Neural cell (in vitro differentiated cells): ENCODE measurements around the gene AKT3. TPM values are rescaled to one million over a fixed set of nuclear protein-coding genes. Genes with fewer than 3 reads are reported as not detected.

Experiments used
- H2AFZ ChIP-seq: fragments of 200-600, 300-800 bp; sonication (generic), shearing (Covaris generic); 2 replicates; pipeline ENCODE4 v1.6.0; 2014; ENCODE audit warnings: low read depth, mild to moderate bottlenecking, antibody characterized with exemption, low read length, moderate library complexity
- H3F3A ChIP-seq: fragments of 200-600 bp; shearing (Covaris generic); 2 replicates; pipeline ENCODE4 v1.6.1; 2016; ENCODE audit warnings: mild to moderate bottlenecking, moderate library complexity, mixed read lengths, antibody characterized with exemption, low read length; ENCODE audit not compliant: insufficient read depth, poor library complexity, severe bottlenecking
- H3K27ac ChIP-seq: fragments of 200-600, 300-800 bp; sonication (generic), shearing (Covaris generic); 2 replicates; pipeline ENCODE4 v1.5.1; 2014; ENCODE audit warnings: mild to moderate bottlenecking, low read length, moderate library complexity
- H3K27me3 ChIP-seq: fragments of 300-800, 200-600 bp; sonication (generic), shearing (Covaris generic); 2 replicates; pipeline ENCODE4 v1.6.0; 2014; ENCODE audit warnings: mild to moderate bottlenecking, low read depth, low read length, moderate library complexity; ENCODE audit not compliant: insufficient read depth
- H3K36me3 ChIP-seq: fragments of 300-800, 200-600 bp; sonication (generic), shearing (Covaris generic); 2 replicates; pipeline ENCODE4 v1.5.1; 2014; ENCODE audit warnings: mild to moderate bottlenecking, antibody characterized with exemption, low read length, moderate library complexity; ENCODE audit not compliant: insufficient read depth
- H3K4me2 ChIP-seq: fragments of 300-800, 200-600 bp; sonication (generic), shearing (Covaris generic); 2 replicates; pipeline ENCODE4 v1.6.0; 2014; ENCODE audit warnings: mild to moderate bottlenecking, low read length
- H3K4me3 ChIP-seq: fragments of 300-800, 200-600 bp; sonication (generic), shearing (Covaris generic); 2 replicates; pipeline ENCODE4 v1.5.1; 2014; ENCODE audit warnings: mild to moderate bottlenecking, low read length, moderate library complexity
- H3K79me2 ChIP-seq: fragments of 200-600 bp; shearing (Covaris generic); replicated peaks from 2 replicates; pipeline ENCODE4 v1.6.0; 2014; ENCODE audit warnings: mild to moderate bottlenecking, low read length, moderate library complexity; ENCODE audit not compliant: insufficient read depth
- H3K9ac ChIP-seq: fragments of 300-800, 200-600 bp; sonication (generic), shearing (Covaris generic); 2 replicates; pipeline ENCODE4 v1.6.1; 2016; ENCODE audit warnings: mild to moderate bottlenecking, low read length, mixed read lengths
- H3K9me2 ChIP-seq: fragments of 200-600 bp; shearing (Covaris generic); 2 replicates; pipeline ENCODE4 v1.6.1; 2016; ENCODE audit warnings: mild to moderate bottlenecking, low read length, mixed read lengths; ENCODE audit not compliant: insufficient read depth
- H3K9me3 ChIP-seq: fragments of 200-600, 300-800 bp; sonication (generic), shearing (Covaris generic); 2 replicates; pipeline ENCODE4 v1.6.1; 2016; ENCODE audit warnings: mild to moderate bottlenecking, mixed run types, low read length, moderate library complexity, mixed read lengths
- H4K20me1 ChIP-seq: fragments of 200-600 bp; shearing (Covaris generic); 2 replicates; pipeline ENCODE4 v1.6.1; 2016; ENCODE audit warnings: mild to moderate bottlenecking, mixed run types; ENCODE audit not compliant: insufficient read depth
- EP300 ChIP-seq: fragments of 450-650 bp; conservative IDR thresholded peaks from 2 replicates; pipeline ENCODE4 v1.6.1; 2014; ENCODE audit warnings: antibody characterized with exemption, mild to moderate bottlenecking, moderate library complexity; ENCODE audit not compliant: poor library complexity, severe bottlenecking
- EZH2 ChIP-seq: fragments of 200-600, 300-800 bp; shearing (Covaris generic), sonication (generic); IDR thresholded peaks from 2 replicates; pipeline ENCODE4 v1.6.1; 2014; ENCODE audit warnings: antibody characterized with exemption, low read length, borderline replicate concordance, mild to moderate bottlenecking; ENCODE audit not compliant: insufficient read depth, poor library complexity, severe bottlenecking
- MXI1 ChIP-seq: fragments of 450-650 bp; conservative IDR thresholded peaks from 2 replicates; pipeline ENCODE4 v1.6.1; 2014; ENCODE audit warnings: antibody characterized with exemption, mild to moderate bottlenecking; ENCODE audit not compliant: poor library complexity, severe bottlenecking
- POLR2AphosphoS5 ChIP-seq: IDR thresholded peaks from 2 replicates; pipeline ENCODE4 v1.6.1; 2012
- RAD21 ChIP-seq: fragments of 450-650 bp; conservative IDR thresholded peaks from 2 replicates; pipeline ENCODE4 v1.6.1; 2014; ENCODE audit warnings: antibody characterized with exemption, mild to moderate bottlenecking, moderate library complexity
- SMC3 ChIP-seq: fragments of 450-650 bp; conservative IDR thresholded peaks from 2 replicates; pipeline ENCODE4 v1.6.1; 2014; ENCODE audit warnings: antibody characterized with exemption, mild to moderate bottlenecking, moderate library complexity; ENCODE audit not compliant: poor library complexity
- TAF1 ChIP-seq: IDR thresholded peaks from 2 replicates; pipeline ENCODE4 v1.6.1; 2012; ENCODE audit warnings: low read depth
- polyA plus RNA-seq: library from polyadenylated mRNA; depleted of rRNA; stranded (reverse); fragments of >200 nt; gene quantifications from 2 replicates; pipeline ENCODE4 v1.2.3, GENCODE V29; 2014
- TF ChIP-seq, protein P1 (sequence below): fragments of 450-650 bp; IDR thresholded peaks from 2 replicates; pipeline ENCODE4 v1.5.1; 2014; ENCODE audit warnings: antibody characterized with exemption, mild to moderate bottlenecking, moderate library complexity; ENCODE audit not compliant: poor library complexity, severe bottlenecking
- TF ChIP-seq, protein P2 (sequence below): IDR thresholded peaks from 2 replicates; pipeline ENCODE4 v1.6.1; 2012; ENCODE audit warnings: borderline replicate concordance

The AKT3 gene
- polyA plus RNA-seq, 1 donor from 2014 or later = 46.0 TPM

DNA sequence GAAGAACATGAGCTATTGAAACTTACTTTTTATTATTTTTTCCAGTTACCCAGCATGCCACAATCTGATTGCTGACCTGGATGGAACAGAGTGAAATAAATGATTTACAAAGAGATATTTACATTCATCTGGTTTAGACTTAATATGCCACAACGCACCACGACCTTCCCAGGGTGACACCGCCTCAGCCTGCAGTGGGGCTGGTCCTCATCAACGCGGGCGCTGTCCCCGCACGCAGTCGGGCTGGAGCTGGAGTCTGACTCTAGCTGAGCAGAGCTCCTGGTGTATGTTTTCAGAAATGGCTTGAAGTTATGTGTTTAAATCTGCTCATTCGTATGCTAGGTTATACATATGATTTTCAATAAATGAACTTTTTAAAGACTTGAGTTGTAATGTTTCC lies 350.3 kb downstream of the AKT3 start:
- no peak overlapping the region for H3K9ac ChIP-seq
- no peak for TF ChIP-seq EP300
- TF ChIP-seq, protein P1, sequence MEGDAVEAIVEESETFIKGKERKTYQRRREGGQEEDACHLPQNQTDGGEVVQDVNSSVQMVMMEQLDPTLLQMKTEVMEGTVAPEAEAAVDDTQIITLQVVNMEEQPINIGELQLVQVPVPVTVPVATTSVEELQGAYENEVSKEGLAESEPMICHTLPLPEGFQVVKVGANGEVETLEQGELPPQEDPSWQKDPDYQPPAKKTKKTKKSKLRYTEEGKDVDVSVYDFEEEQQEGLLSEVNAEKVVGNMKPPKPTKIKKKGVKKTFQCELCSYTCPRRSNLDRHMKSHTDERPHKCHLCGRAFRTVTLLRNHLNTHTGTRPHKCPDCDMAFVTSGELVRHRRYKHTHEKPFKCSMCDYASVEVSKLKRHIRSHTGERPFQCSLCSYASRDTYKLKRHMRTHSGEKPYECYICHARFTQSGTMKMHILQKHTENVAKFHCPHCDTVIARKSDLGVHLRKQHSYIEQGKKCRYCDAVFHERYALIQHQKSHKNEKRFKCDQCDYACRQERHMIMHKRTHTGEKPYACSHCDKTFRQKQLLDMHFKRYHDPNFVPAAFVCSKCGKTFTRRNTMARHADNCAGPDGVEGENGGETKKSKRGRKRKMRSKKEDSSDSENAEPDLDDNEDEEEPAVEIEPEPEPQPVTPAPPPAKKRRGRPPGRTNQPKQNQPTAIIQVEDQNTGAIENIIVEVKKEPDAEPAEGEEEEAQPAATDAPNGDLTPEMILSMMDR = no peak
- TF ChIP-seq EZH2 = no peak
- TF ChIP-seq, protein P2, sequence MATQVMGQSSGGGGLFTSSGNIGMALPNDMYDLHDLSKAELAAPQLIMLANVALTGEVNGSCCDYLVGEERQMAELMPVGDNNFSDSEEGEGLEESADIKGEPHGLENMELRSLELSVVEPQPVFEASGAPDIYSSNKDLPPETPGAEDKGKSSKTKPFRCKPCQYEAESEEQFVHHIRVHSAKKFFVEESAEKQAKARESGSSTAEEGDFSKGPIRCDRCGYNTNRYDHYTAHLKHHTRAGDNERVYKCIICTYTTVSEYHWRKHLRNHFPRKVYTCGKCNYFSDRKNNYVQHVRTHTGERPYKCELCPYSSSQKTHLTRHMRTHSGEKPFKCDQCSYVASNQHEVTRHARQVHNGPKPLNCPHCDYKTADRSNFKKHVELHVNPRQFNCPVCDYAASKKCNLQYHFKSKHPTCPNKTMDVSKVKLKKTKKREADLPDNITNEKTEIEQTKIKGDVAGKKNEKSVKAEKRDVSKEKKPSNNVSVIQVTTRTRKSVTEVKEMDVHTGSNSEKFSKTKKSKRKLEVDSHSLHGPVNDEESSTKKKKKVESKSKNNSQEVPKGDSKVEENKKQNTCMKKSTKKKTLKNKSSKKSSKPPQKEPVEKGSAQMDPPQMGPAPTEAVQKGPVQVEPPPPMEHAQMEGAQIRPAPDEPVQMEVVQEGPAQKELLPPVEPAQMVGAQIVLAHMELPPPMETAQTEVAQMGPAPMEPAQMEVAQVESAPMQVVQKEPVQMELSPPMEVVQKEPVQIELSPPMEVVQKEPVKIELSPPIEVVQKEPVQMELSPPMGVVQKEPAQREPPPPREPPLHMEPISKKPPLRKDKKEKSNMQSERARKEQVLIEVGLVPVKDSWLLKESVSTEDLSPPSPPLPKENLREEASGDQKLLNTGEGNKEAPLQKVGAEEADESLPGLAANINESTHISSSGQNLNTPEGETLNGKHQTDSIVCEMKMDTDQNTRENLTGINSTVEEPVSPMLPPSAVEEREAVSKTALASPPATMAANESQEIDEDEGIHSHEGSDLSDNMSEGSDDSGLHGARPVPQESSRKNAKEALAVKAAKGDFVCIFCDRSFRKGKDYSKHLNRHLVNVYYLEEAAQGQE = no peak
- no peak for TF ChIP-seq SMC3
- no peak for TF ChIP-seq RAD21
- TF ChIP-seq MXI1 = no peak
- TF ChIP-seq POLR2AphosphoS5 = no peak
- TF ChIP-seq TAF1 = no peak
- H3K4me2 ChIP-seq = no peak overlapping the region
- H3K9me3 ChIP-seq = no peaks in the 10 kb centered on the region
- no peaks in the 10 kb centered on the region for H3K9me2 ChIP-seq
- no peak overlapping the region for H3K27ac ChIP-seq
- no peaks in the 10 kb centered on the region for H3F3A ChIP-seq
- no peaks in the 10 kb centered on the region for H3K79me2 ChIP-seq
- no peak overlapping the region for H2AFZ ChIP-seq
- H4K20me1 ChIP-seq = no peaks in the 10 kb centered on the region
- H3K27me3 ChIP-seq = no peaks in the 10 kb centered on the region
- peaks cover 2% of the 10 kb centered on the region for H3K36me3 ChIP-seq
- H3K4me3 ChIP-seq = no peak overlapping the region

DNA sequence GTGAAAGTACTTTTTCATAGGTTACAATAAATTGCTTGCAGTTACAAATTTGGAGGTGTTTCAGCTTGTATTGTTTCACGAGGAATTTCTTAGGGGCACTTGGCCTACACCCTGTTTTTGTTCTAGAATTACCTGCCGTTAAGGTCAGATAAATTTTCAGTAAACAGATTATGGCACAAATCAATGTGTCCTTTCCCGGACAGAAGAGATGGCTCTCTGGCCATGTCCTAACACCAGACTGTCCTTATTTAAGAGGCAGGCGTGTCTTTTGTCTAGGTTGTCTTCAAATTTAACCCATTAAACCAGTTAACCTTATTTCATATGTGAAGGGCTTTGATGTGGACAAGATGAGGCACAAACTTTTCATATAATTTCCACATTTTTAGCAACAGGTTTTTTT lies 350.8 kb downstream of the AKT3 start:
- no peaks in the 10 kb centered on the region for H3F3A ChIP-seq
- H3K4me3 ChIP-seq = no peak overlapping the region
- H3K27ac ChIP-seq = no peak overlapping the region
- no peak overlapping the region for H3K9ac ChIP-seq
- TF ChIP-seq RAD21 (no peak), POLR2AphosphoS5 (no peak), TAF1 (no peak), EP300 (no peak), EZH2 (no peak)
- TF ChIP-seq, protein P1 = no peak
- no peaks in the 10 kb centered on the region for H4K20me1 ChIP-seq
- no peak overlapping the region for H2AFZ ChIP-seq
- no peaks in the 10 kb centered on the region for H3K79me2 ChIP-seq
- no peaks in the 10 kb centered on the region for H3K9me2 ChIP-seq
- H3K36me3 ChIP-seq = no peaks in the 10 kb centered on the region
- H3K4me2 ChIP-seq = no peak overlapping the region
- H3K27me3 ChIP-seq = no peaks in the 10 kb centered on the region
- H3K9me3 ChIP-seq = no peaks in the 10 kb centered on the region
